ENCODE measurements around the gene CNTLN.
"Not testable (repeated sequence)": the region's sequence is repeated elsewhere in the genome, so short reads cannot be mapped to it uniquely, and the experiment has no call there.

Gene CNTLN

GRCh38 chr9:17138503-17138902 lies 3.7 kb downstream of the CNTLN start:
- Histone ChIP-seq H3K9me3 (ENCODE audit: control insufficient read depth, low read length) (no peaks in the 10 kb centered on the region), H3K4me3 (ENCODE audit: low read length) (no peak overlapping the region), H3K27me3 (ENCODE audit: control insufficient read depth, insufficient read depth, low read length) (no peaks in the 10 kb centered on the region), H3K36me3 (ENCODE audit: control insufficient read depth, insufficient read depth, low read length) (no peaks in the 10 kb centered on the region), H3K9ac (ENCODE audit: low read length) (no peak overlapping the region), H3K4me1 (ENCODE audit: control insufficient read depth, insufficient read depth, low read length) (no peaks in the 10 kb centered on the region)

- H3K4me3 ChIP-seq (ENCODE audit: low read length) = no peak overlapping the region
- no peaks in the 10 kb centered on the region for H3K4me1 ChIP-seq (ENCODE audit: control insufficient read depth, insufficient read depth, low read length)
- H3K36me3 ChIP-seq (ENCODE audit: control insufficient read depth, insufficient read depth, low read length) = no peaks in the 10 kb centered on the region
- no peak overlapping the region for H3K9ac ChIP-seq (ENCODE audit: low read length)
- H3K27me3 ChIP-seq (ENCODE audit: control insufficient read depth, insufficient read depth, low read length) = no peaks in the 10 kb centered on the region
- H3K9me3 ChIP-seq (ENCODE audit: control insufficient read depth, low read length) = no peaks in the 10 kb centered on the region
Measured at GRCh38 chr9:17140418-17140817, 5.6 kb downstream of the CNTLN start.

- Histone ChIP-seq H3K36me3 (ENCODE audit: control insufficient read depth, insufficient read depth, low read length) (no peaks in the 10 kb centered on the region), H3K9ac (ENCODE audit: low read length) (no peak overlapping the region), H3K9me3 (ENCODE audit: control insufficient read depth, low read length) (no peaks in the 10 kb centered on the region), H3K4me1 (ENCODE audit: control insufficient read depth, insufficient read depth, low read length) (no peaks in the 10 kb centered on the region), H3K27me3 (ENCODE audit: control insufficient read depth, insufficient read depth, low read length) (no peaks in the 10 kb centered on the region), H3K4me3 (ENCODE audit: low read length) (no peak overlapping the region)
Measured at GRCh38 chr9:17148324-17148723, 13.5 kb downstream of the CNTLN start.

GRCh38 chr9:17159469-17159868 lies 24.6 kb downstream of the CNTLN start:
- Histone ChIP-seq H3K27me3 (ENCODE audit: control insufficient read depth, insufficient read depth, low read length) (no peaks in the 10 kb centered on the region), H3K4me3 (ENCODE audit: low read length) (no peak overlapping the region), H3K4me1 (ENCODE audit: control insufficient read depth, insufficient read depth, low read length) (no peaks in the 10 kb centered on the region), H3K36me3 (ENCODE audit: control insufficient read depth, insufficient read depth, low read length) (no peaks in the 10 kb centered on the region), H3K9me3 (ENCODE audit: control insufficient read depth, low read length) (no peaks in the 10 kb centered on the region), H3K9ac (ENCODE audit: low read length) (no peak overlapping the region)

- Histone ChIP-seq H3K9ac (ENCODE audit: low read length) (no peak overlapping the region), H3K27me3 (ENCODE audit: control insufficient read depth, insufficient read depth, low read length) (no peaks in the 10 kb centered on the region), H3K36me3 (ENCODE audit: control insufficient read depth, insufficient read depth, low read length) (no peaks in the 10 kb centered on the region), H3K4me3 (ENCODE audit: low read length) (no peak overlapping the region), H3K9me3 (ENCODE audit: control insufficient read depth, low read length) (no peaks in the 10 kb centered on the region), H3K4me1 (ENCODE audit: control insufficient read depth, insufficient read depth, low read length) (no peaks in the 10 kb centered on the region)
Measured at GRCh38 chr9:17160327-17160726, 25.5 kb downstream of the CNTLN start.

GRCh38 chr9:17165764-17166163 lies 30.9 kb downstream of the CNTLN start:
- H3K9me3 ChIP-seq (ENCODE audit: control insufficient read depth, low read length) = no peaks in the 10 kb centered on the region
- no peak overlapping the region for H3K9ac ChIP-seq (ENCODE audit: low read length)
- H3K36me3 ChIP-seq (ENCODE audit: control insufficient read depth, insufficient read depth, low read length) = no peaks in the 10 kb centered on the region
- no peaks in the 10 kb centered on the region for H3K4me1 ChIP-seq (ENCODE audit: control insufficient read depth, insufficient read depth, low read length)
- no peaks in the 10 kb centered on the region for H3K27me3 ChIP-seq (ENCODE audit: control insufficient read depth, insufficient read depth, low read length)
- H3K4me3 ChIP-seq (ENCODE audit: low read length) = no peak overlapping the region

GRCh38 chr9:17166346-17166745 lies 31.5 kb downstream of the CNTLN start:
- no peaks in the 10 kb centered on the region for H3K4me1 ChIP-seq (ENCODE audit: control insufficient read depth, insufficient read depth, low read length)
- H3K4me3 ChIP-seq (ENCODE audit: low read length) = no peak overlapping the region
- H3K36me3 ChIP-seq (ENCODE audit: control insufficient read depth, insufficient read depth, low read length) = no peaks in the 10 kb centered on the region
- no peak overlapping the region for H3K9ac ChIP-seq (ENCODE audit: low read length)
- no peaks in the 10 kb centered on the region for H3K27me3 ChIP-seq (ENCODE audit: control insufficient read depth, insufficient read depth, low read length)
- H3K9me3 ChIP-seq (ENCODE audit: control insufficient read depth, low read length) = no peaks in the 10 kb centered on the region

- no peaks in the 10 kb centered on the region for H3K4me1 ChIP-seq (ENCODE audit: control insufficient read depth, insufficient read depth, low read length)
- H3K4me3 ChIP-seq (ENCODE audit: low read length) = no peak overlapping the region
- no peaks in the 10 kb centered on the region for H3K27me3 ChIP-seq (ENCODE audit: control insufficient read depth, insufficient read depth, low read length)
- no peak overlapping the region for H3K9ac ChIP-seq (ENCODE audit: low read length)
- H3K36me3 ChIP-seq (ENCODE audit: control insufficient read depth, insufficient read depth, low read length) = no peaks in the 10 kb centered on the region
- H3K9me3 ChIP-seq (ENCODE audit: control insufficient read depth, low read length) = no peaks in the 10 kb centered on the region
Measured at GRCh38 chr9:17171309-17172094, 36.7 kb downstream of the CNTLN start.

GRCh38 chr9:17177496-17177895 lies 42.7 kb downstream of the CNTLN start:
- not testable (repeated sequence) for H3K27me3 ChIP-seq (ENCODE audit: control insufficient read depth, insufficient read depth, low read length); H3K4me1 ChIP-seq (ENCODE audit: control insufficient read depth, insufficient read depth, low read length)

GRCh38 chr9:17185481-17186029 lies 50.7 kb downstream of the CNTLN start:
- no peak overlapping the region for H3K9ac ChIP-seq (ENCODE audit: low read length)
- H3K4me1 ChIP-seq (ENCODE audit: control insufficient read depth, insufficient read depth, low read length) = no peaks in the 10 kb centered on the region
- no peak overlapping the region for H3K4me3 ChIP-seq (ENCODE audit: low read length)
- no peaks in the 10 kb centered on the region for H3K36me3 ChIP-seq (ENCODE audit: control insufficient read depth, insufficient read depth, low read length)
- H3K27me3 ChIP-seq (ENCODE audit: control insufficient read depth, insufficient read depth, low read length) = no peaks in the 10 kb centered on the region
- no peaks in the 10 kb centered on the region for H3K9me3 ChIP-seq (ENCODE audit: control insufficient read depth, low read length)

More at GRCh38 chr9:17177496-17177895, 42.7 kb downstream of the CNTLN start:
- not testable (repeated sequence) for H3K4me3 ChIP-seq (ENCODE audit: low read length); H3K9ac ChIP-seq (ENCODE audit: low read length); H3K36me3 ChIP-seq (ENCODE audit: control insufficient read depth, insufficient read depth, low read length); H3K9me3 ChIP-seq (ENCODE audit: control insufficient read depth, low read length)

GRCh38 chr9:17191082-17191481 lies 56.2 kb downstream of the CNTLN start:
- Histone ChIP-seq H3K4me1 (ENCODE audit: control insufficient read depth, insufficient read depth, low read length) (no peaks in the 10 kb centered on the region), H3K27me3 (ENCODE audit: control insufficient read depth, insufficient read depth, low read length) (no peaks in the 10 kb centered on the region), H3K36me3 (ENCODE audit: control insufficient read depth, insufficient read depth, low read length) (no peaks in the 10 kb centered on the region), H3K9ac (ENCODE audit: low read length) (no peak overlapping the region), H3K4me3 (ENCODE audit: low read length) (no peak overlapping the region), H3K9me3 (ENCODE audit: control insufficient read depth, low read length) (no peaks in the 10 kb centered on the region)

GRCh38 chr9:17204611-17205152 lies 69.8 kb downstream of the CNTLN start:
- Histone ChIP-seq H3K9ac (ENCODE audit: low read length) (no peak overlapping the region), H3K9me3 (ENCODE audit: control insufficient read depth, low read length) (no peaks in the 10 kb centered on the region), H3K27me3 (ENCODE audit: control insufficient read depth, insufficient read depth, low read length) (no peaks in the 10 kb centered on the region), H3K4me3 (ENCODE audit: low read length) (no peak overlapping the region), H3K36me3 (ENCODE audit: control insufficient read depth, insufficient read depth, low read length) (no peaks in the 10 kb centered on the region), H3K4me1 (ENCODE audit: control insufficient read depth, insufficient read depth, low read length) (no peaks in the 10 kb centered on the region)
